A549 (cell line): Measurements from ENCODE around the gene STEAP1B.
"Not testable (repeated sequence)": the region's sequence is repeated elsewhere in the genome, so short reads cannot be mapped to it uniquely, and the experiment has no call there.

Experiments used
- CEBPB ChIP-seq, 2 experiments: fragments of >200 bp in 1 of 2; sonication (Bioruptor Twin) in 1 of 2; formaldehyde crosslinking in 1 of 2; IDR thresholded peaks; 2 replicates each; pipeline ENCODE4 v1.6.1; 2012 to 2016
- CHD2 ChIP-seq: fragments of 150-350 bp; IDR thresholded peaks from 2 replicates; pipeline ENCODE4 v1.6.1; 2014; ENCODE audit warnings: low read length; ENCODE audit not compliant: partially characterized antibody
- CTCF ChIP-seq: fragments of >200 bp; sonication (Bioruptor Twin); formaldehyde crosslinking; IDR thresholded peaks from 3 replicates; pipeline ENCODE4 v1.5.1; 2016
- MAZ ChIP-seq: fragments of 150-350 bp; IDR thresholded peaks from 2 replicates; pipeline ENCODE4 v1.6.1; 2014; ENCODE audit warnings: antibody characterized with exemption, low read depth, low read length, borderline replicate concordance
- POLR2A ChIP-seq: IDR thresholded peaks from 2 replicates; pipeline ENCODE4 v1.6.1; 2012; ENCODE audit warnings: mild to moderate bottlenecking, low read length
- RAD21 ChIP-seq, 2 experiments: fragments of >200 bp in 1 of 2; sonication (Bioruptor Twin) in 1 of 2; formaldehyde crosslinking in 1 of 2; IDR thresholded peaks in 1 of 2; conservative IDR thresholded peaks in 1 of 2; 2 replicates in 1 of 2; 3 replicates in 1 of 2; pipeline ENCODE4 v1.6.1; 2012 to 2018; ENCODE audit warnings: inconsistent platforms in 1 of 2
- RNF2 ChIP-seq: fragments of 200-600 bp; sonication (generic); IDR thresholded peaks from 2 replicates; pipeline ENCODE4 v1.6.1; 2016; ENCODE audit warnings: low read depth, mild to moderate bottlenecking, antibody characterized with exemption, moderate library complexity, borderline replicate concordance
- SREBF2 ChIP-seq: fragments of 450-650 bp; IDR thresholded peaks from 2 replicates; pipeline ENCODE4 v1.6.1; 2014; ENCODE audit warnings: mild to moderate bottlenecking, moderate library complexity

GRCh38 chr7:22528537-22528936 lies 28.5 kb upstream of the STEAP1B start:
- not testable (repeated sequence) for TF ChIP-seq CTCF; RNF2; CHD2; CEBPB (IDR thresholded peaks at IDR 0.05); POLR2A; RAD21 (conservative IDR thresholded peaks at IDR 0.05 in 1 of 2, IDR thresholded peaks at IDR 0.05 in 1 of 2); MAZ; SREBF2
